Activated CD4-positive, alpha-beta T cell treated with anti-CD3 and anti-CD28 coated beads, Interleukin-2, amount 50 U/mL, for 48 hours (primary cell): ENCODE results near the gene DCP1B.

Experiments
- DNase-seq, 2 experiments: peaks; one replicate each; pipeline ENCODE4 v3.0.0-alpha.2; 2020

The DCP1B gene

DNA sequence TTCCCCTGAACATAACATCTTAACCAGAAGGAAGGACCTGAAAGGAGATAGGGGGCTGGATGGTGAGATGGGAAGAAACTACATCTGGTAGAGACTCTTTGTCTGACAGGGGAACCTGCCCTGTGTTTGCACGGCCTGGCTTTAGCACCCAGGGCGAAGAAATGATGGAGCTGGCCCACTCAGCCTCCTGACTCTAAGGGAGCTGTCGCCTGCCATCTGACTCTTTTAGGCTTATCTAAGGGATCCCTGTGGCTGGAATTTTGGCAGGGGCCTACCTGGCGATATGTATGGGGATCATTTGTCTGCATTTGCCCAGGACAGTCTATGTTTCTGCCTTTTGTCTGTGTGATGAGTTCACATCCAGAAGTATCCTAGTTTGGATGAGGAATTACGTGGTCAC lies 70.2 kb downstream of the DCP1B start:
- no peak for DNase-seq

DNA sequence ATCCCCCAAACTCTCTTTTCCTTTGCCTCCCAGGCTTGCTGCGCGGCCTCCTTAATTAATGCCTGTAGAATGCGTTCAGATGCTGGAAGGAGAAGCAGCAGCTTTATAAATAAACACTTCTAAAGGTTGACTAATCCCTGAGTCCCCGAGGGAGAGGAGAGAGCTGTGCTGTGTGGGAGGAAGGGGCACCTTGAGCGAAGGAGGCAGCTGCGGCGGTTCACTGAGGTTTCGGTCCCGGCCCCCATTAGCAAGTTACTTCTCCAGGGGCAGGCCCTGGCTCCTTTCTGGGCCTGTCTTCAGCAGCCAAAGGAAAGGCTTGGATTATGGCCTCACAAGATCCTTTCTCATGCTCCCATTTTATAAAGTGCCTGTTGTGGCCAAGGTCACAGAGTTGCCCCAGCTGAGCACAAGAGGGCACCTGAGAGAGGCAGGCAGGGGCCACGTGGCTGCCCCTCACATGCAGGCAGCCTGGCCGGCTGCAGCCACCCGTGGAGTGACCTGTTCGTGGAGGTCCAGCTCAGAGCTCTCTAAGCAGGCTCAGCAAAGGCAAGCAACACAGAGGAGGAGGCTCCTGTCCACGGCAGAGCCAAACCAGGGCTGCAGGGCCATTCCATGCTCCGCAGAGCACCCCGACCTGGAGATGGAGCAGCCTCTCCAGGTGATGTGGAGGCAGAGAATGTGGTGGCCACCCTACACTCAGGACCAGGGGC lies 70.8 kb downstream of the DCP1B start:
- no peak for DNase-seq

DNA sequence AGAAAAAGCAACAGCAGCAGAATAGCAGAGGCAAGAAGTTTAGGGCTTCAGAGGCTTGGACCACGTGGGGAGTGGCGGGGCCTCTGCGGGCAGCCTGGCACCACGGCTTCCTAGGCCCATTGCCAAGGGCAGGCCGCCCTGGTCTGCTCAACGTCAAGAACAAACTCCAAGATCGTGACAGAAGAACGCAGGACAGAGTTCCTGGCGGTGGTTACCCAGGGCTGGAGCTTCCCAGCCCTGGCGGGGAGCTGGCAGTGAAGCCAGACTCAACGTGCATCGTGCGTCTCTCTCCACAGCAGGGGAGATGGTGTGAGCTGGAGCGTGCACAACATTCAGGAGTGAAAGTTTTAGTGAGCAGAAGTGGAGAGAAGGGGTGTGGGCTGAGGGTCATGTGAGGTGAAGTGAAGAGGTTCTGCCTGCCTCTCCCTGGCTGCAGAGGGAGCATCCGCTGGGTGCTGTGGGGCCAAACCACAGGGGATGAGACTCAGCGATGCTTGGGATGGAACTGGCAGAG lies 71.9 kb downstream of the DCP1B start:
- DNase-seq = no peak

DNA sequence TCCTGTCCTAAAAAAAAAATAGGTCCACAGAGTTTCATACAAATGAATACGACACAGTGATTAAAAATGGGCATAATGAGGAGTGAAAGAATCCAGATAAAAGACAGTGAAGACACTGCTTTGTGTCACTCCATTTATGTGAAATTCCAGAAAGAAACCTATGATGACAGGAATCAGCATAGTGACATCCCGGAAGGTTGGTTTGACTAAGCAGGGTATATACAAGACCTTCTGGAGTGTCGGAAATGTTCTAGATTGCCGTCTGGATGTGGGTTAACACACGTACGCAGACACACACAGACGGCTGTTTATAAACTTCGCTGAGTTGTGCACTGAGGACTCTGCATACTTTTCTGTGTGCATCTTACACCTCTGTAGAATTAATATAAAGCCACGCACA lies 72.6 kb downstream of the DCP1B start:
- no peak for DNase-seq

DNA sequence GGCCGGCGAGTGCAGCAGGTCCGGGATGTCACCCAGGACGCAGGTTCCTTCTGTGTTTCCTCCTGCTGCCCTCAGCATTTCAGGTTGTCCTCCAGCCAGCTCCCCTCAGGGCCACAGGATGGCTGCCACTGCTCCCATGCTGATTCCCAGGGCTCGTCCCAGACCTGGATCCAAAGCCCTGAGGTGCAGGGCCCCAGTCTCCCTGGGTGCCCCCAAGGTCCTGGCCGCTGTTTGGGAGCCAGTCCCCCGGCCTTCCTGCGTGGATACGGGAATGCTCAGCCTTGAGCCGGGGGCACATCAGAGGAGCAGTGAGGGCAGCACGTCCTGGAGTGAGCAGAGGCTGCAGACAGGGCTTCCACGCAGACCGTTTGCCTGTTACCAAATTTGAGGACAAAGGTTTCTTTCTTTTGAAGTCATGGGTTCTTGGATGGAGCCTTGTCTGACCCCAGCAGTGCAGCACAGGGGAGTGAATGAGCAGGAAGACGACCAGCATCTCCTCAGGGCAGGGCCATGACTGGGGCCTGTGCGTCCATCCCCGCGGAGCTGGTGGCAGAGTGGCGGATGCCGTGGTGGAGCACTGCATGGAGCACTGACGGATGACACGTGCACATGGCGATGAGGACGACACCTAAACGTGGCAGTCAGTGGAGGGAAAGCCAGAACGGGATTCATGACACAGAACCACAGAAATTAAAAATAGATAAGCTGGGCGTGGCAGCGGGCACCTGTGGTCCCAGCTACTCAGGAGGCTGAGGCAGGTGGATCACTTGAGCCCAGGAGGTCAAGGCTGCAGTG lies 73.3 kb downstream of the DCP1B start:
- no peak for DNase-seq

DNA sequence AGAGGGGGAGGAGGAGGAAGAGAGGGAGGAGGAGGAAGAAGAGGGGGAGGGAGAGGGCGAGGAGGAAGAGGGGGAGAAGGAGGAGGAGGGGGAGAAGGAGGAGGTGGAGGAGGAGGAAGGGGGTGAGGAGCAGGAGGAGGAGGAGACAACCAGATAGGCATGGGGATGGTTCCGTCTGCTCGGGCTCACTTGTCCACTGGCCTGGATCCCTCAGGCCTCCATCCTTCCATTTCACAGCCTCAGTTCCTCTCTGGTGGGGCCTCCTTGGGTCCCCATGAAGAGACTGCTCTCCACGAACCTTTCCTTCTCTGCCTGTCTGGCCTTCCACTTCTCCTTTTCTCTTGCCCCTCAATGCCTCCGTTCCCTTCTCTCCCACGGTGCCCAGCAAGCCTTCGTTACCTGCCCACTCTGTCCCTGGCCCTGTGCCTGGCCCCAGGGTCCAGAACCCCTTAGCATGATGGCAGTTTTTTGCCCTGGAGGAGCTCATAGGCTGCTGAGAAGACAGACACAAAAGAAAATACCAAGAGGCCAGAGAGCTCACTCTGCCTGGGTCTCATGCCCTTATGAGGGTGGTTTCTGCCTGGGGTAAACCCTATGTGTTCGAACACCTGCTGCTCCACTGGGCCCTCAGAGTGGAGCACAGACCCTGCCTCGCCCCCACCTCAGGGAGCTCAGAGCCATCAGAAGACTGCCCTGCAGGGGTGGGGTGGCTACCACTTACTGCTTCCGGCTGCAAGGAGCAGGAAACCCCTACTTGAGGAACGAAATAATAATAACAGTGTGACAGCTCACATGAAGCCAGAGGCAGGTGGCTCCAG lies 74.1 kb downstream of the DCP1B start:
- DNase-seq = no peak

DNA sequence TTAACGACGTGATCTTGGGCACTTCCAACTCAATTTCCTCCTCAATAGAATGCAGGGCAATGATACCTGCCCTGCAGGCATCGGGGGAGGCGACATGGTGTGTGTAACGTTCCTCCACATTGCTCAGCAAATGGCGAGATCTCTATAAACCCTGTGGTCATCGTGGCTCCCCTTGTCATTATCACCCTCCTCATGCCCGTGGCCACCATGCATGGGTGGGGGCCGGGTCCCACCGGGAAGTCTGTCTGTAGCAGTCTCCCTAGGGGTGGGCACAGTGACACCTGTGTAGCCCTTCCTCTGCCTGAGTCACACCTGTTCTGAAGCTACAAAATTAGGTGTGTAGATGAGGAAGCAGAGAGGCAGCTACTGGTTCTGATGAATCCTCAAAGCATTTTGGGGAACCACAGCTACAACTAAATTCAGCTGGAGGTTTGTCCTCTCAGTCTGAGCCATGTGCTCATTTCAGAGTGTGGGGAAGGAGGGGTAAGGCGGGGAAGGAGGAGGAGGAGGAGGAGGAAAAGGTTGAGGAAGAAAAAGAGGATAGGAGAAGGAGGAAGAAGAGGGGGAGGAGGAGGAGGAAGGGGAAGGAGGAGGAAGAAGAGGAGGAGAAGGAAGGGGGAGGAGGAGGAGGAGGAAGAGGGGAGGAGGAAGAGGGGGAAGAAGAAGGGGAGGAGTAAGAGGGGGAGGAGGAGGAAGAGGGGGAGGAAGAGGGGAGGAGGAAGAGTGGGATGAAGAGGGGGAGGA lies 74.8 kb downstream of the DCP1B start:
- no peak for DNase-seq

DNA sequence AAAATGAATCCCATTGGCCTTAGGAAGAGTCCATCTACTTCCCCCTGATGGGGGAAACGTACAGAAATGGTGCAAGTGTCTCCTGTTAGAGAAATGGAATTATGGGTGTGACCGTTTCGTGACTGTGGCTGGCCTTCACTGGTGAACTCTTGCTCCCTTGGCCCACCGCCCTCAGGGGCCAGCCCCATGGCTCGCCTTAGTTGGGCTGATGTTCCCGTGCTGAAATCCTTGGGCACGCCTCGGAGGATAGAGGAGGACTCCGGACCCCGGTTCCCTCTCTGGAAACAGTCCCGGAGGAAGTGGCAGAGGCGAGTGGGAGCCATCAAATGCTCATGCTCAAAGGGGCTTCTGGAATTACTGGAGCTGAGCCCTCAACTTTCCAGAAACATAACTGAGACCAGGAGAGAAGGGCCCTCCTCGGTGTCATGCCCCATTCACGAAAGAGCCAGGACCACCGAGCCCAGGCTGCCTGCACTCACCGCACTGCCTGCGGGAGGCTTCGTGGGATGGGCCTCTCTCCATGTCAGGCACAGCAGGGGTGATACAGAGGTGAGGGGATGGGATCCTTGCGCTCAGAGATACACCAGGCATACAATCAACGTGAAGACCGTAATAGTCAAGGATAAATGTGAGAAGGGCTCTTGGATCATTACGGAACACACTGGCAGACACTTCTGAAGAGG lies 75.7 kb downstream of the DCP1B start:
- no peak for DNase-seq

DNA sequence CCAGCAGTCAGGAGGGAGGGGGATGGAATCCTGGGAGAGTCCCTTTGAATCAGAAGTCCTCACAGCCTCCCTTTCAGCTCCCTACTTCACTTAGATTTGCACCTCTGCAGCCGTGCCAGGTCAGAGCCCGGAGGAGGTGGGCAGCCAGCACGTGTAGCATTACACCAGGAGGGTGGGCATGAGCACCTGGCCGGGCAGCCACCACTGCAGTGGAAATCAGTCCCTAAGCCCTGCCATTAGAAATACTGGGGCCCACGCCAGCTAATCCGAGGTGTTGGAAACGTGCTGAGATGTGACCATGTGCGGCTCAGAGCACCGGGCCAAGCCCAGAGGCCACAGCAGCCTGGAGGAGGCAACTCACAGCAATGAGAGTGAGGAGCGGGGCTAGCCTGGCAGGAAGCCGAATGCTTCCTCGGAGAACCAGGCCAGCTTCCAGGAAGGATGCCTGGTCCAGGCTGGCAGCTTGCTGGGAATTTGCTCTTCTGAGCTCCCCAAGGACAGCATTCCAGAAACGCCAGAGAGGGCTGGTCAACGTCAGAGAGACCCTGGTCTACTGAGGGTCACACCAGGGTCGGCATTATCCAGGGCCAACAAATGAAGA lies 76.4 kb downstream of the DCP1B start:
- DNase-seq = no peak

DNA sequence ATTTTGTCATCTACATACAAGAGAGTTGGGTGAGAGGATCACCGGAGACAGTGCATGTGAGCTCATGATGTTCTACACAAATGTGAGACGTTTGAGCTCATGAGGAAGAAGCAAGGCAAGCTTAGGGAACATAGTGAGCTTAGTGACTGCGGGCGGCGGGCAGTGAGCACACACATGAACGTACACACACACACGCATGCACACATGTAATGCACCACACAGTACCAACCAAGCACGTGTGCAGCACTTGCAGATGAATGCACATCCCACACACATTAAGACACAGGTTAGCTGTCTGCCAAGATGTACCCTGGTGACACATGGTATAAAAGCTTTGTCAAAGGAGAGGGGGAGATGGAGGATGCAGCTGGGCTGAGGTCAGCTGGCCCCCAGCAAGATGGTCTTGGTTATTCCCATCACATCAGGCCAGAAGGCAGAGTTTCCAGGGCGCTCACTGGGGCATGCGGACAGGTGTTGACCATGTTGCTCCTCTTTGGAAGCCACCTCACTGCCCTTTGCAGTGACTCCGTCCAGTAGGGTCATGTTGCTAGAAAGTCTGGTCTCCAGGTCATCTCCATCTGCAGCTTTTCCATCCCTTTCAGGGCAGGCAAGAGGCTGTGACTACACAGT lies 77.1 kb downstream of the DCP1B start:
- DNase-seq = no peak

DNA sequence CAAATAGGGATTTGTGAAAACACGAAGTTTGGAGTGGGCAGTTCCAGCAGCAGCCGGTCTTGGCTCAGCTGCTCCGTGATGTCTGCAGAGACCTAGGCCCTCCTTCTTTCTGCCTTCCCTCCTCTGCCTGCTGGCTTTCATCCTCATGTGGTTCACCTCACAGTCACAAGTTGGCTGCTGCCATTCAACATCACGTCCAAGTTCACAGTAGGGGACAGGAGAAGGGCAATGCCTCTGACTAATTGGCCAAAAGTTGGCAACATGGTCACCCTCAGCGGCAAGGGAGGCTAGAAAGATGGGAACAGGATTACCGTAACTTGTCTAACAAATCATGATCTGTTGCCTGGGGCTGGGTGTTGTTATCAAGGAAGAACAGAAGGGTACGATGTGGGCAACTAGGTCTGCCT lies 78.0 kb downstream of the DCP1B start:
- no peak for DNase-seq

DNA sequence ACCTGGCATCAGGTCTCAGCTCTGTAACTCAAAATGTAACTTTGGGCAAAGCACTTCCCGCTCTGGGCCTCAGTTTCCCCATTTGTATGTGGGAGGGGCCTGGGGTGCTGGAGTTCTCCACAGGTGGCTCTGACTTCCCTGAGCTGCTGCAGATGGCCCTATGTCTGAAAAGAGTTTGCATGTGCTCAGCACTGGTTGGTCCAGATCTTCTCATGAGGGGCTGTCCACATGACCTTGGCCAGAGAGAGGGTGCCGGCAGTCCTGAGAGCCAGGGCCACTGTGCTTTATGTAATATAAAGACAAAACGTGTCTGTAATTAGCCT lies 78.6 kb downstream of the DCP1B start:
- no peak for DNase-seq

DNA sequence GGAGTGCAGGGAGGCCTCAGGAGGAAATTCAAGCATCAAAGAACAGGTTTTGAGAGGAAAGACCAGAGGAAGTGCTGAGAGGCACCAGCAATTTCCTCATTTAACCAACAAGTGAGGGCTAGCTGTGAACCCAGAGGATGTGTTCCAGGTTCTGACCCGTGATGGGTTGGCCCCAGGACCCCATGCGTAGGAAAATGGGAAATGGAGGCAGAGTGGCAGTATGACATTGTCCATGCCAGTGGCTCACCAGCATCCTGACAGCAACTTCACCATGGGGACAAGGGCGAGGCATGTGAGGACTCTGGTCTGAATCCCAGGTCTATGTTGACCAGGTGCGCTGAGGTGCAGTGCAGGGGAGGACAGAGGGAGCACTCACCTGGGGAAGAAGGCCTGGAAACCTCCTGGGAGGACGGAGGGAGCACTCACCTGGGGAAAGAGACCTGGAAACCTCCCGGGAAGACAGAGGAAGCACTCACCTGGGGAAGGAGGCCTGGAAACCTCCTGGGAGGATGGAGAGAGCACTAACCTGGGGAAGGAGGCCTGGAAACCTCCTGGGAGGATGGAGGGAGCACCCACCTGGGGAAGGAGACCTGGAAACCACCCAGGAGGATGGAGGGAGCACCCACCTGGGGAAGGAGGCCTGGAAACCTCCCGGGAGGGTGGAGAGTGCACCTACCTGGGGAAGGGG lies 79.1 kb downstream of the DCP1B start:
- DNase-seq = no peak

DNA sequence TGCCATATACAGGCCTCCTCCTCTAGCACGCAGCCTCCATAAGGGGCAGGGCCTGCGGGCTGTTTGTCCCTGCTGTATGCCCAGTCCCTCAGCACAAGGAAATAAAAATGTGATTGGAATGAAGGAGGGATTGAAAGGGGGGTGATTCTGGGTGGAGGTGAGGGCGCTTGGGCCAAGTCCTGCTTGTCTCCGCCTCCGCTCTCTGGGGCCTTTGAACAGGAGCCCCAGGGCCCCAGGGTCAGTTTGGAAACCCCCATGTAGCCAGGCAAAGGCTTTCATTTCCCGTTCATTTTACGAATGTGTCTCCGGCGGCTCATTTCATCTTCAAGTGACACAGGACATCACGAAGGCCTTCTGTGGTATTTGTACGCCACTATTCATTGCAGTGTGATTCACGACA lies 81.3 kb downstream of the DCP1B start:
- no peak for DNase-seq

DNA sequence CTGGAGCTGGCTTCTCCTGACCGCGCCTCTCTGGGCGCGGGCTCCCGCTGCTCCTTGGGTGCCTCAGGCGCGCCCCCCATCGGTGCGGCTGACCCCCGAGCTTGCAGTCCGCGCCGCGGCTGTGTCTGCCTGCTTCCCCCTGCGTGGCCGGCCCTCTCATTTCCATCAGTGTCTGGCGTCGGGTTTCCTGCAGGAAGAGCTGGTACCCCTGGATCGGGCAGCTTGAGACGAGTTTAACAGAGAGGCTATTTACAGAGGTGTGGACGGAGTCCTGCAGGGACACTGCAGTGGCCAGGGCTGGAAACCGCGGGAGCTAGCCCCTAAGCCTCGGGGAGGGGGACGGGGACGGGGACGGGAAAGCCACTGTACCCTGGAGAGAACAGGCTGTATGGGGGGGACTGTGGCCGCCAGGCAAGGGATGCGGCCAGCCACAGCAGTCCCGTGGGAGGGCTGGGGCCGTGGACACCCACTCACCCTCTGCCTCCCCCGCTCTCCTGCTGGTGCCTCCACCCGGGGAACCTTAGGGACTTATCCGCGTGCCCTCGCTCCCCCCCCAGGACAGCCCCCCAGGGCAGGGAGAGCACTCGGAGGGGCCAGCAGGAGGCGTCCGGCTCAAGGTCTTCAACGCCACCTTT lies 82.1 kb downstream of the DCP1B start:
- DNase-seq = no peak

DNA sequence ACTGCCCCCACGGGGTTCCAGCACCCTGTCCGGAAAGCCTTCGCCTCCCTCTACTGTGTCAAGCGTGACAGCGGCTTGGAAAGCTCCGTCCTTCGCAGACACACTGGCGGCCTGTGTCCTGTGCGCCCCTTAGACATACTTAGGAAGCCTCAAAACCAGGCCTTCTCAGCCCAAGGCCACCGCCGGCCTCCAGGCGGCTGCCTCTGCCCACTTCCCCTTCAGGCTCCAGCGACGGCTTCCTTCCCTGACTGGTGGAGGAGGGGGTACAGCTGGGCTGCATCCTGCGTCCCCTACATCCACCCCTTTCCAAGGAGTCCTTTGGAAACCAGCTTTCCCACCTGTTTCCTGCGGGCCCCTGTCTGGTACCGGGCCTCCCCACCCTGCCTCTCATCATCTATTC lies 83.3 kb downstream of the DCP1B start:
- DNase-seq = no peak

DNA sequence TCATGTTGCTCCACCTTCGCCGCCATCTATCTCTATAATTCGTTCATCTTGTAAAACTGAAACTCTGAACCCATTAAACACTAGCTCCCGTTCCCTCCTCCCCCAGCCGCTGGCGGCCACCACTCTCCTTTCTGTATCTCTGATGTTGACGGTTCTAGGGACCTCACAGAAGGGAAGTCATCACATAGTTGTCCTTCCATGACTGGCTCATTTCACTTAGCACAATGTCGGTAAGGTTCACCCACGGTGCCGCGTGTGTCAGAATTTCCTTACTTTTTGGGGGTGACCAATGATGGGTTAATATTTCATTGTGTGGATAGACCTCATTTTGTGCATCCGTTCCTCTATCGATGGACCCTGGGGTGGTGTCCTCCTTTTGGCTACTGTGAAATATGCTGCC lies 83.8 kb downstream of the DCP1B start:
- DNase-seq = no peak

DNA sequence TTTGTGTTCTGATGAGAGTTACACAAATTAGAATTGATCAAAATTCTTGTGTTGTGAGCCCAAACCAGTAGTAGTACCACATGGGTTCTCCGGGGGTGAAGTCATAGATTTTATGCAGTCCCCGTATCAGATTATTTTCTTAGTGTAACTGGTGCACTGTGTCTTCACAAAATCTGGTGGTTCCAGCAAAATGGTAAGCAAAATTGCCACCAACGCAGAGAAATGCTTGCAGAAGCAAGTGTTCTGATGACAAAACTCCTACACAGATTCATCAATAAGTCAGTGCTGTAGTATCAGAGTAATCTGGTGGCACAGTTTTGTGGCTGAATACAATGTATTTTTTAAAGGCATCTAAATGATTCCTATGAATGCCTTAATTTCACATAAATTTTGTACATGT lies 84.5 kb downstream of the DCP1B start:
- no peak for DNase-seq

DNA sequence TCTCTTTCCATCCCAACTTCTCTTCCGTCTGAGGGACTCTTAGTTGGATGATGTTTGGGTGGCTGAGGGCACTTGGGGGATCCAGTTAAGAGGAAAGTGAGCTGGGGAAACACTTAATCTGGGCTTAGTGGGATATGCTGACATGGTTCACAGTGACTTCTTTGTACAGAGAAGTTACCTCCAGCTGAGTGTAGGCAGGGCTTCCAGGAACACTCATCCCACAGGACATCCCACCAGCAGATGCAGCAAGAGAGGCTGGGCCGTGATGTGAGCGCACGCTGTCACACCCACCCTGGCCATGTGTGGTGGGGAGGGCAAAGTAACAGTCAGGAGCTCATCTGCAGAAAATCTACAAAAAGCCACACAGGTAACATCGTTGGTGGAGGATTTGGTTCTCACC lies 85.0 kb downstream of the DCP1B start:
- no peak for DNase-seq

DNA sequence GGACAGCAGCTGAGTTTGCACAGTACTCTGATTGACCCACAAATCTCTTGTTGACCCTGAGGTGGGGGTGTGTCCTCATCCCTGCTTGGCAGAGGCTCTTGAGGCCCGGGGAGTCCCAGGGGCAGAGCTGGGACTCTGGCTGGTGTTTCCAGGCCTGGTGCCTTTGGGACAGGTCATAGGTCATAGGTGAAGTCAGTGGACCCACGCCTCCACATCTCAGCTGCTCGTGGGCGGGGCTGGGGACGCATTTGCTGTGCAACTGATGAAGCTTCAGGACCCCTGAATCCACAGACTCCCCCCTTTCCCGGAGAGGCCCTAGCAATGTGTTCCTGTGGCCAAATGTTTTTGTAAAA lies 85.4 kb downstream of the DCP1B start:
- no peak for DNase-seq
